D341Med (cell line): ENCODE measurements around the gene JMJD1C.

ENCODE experiments used
- DNase-seq: peaks from one replicate; pipeline ENCODE4 v3.0.0; 2012; ENCODE audit warnings: low spot score

JMJD1C gene

GRCh38 chr10:63477927-63478326, 12.2 kb upstream of the JMJD1C start:
- no peak for DNase-seq

- DNase-seq: no peak
Observed at GRCh38 chr10:63474488-63474887, 8.7 kb upstream of the JMJD1C start.

GRCh38 chr10:63470928-63471327, 5.2 kb upstream of the JMJD1C start:
- DNase-seq: no peak

- no peak for DNase-seq
Observed at GRCh38 chr10:63468947-63469346, 3.2 kb upstream of the JMJD1C start.

- no peak for DNase-seq
Observed at GRCh38 chr10:63467841-63468240, 2.1 kb upstream of the JMJD1C start.

GRCh38 chr10:63466144-63466935, 563 bp upstream of the JMJD1C start:
- peak; percentile 51 for DNase-seq

- no peak for DNase-seq
Observed at GRCh38 chr10:63464402-63465292, 1.1 kb downstream of the JMJD1C start.

GRCh38 chr10:63462442-63462841, 3.3 kb downstream of the JMJD1C start:
- DNase-seq: no peak

- DNase-seq: no peak
Observed at GRCh38 chr10:63458177-63458576, 7.6 kb downstream of the JMJD1C start.

GRCh38 chr10:63457594-63457993, 8.2 kb downstream of the JMJD1C start:
- no peak for DNase-seq

GRCh38 chr10:63456437-63457210, 9.2 kb downstream of the JMJD1C start:
- DNase-seq: no peak

GRCh38 chr10:63455507-63455906, 10.3 kb downstream of the JMJD1C start:
- DNase-seq: no peak

- no peak for DNase-seq
Observed at GRCh38 chr10:63454631-63455030, 11.1 kb downstream of the JMJD1C start.

- DNase-seq: no peak
Observed at GRCh38 chr10:63452524-63452923, 13.3 kb downstream of the JMJD1C start.

- no peak for DNase-seq
Observed at GRCh38 chr10:63446716-63447440, 18.9 kb downstream of the JMJD1C start.

- no peak for DNase-seq
Observed at GRCh38 chr10:63441404-63441803, 24.4 kb downstream of the JMJD1C start.

GRCh38 chr10:63439607-63440006, 26.2 kb downstream of the JMJD1C start:
- DNase-seq: no peak

- no peak for DNase-seq
Observed at GRCh38 chr10:63438506-63439498, 27.0 kb downstream of the JMJD1C start.

- no peak for DNase-seq
Observed at GRCh38 chr10:63437116-63437949, 28.4 kb downstream of the JMJD1C start.

GRCh38 chr10:63436225-63436624, 29.6 kb downstream of the JMJD1C start:
- DNase-seq: no peak
